Lung (tissue), 12 donors: Measurements from ENCODE around the gene CFAP157. TPM values are rescaled to one million over a fixed set of nuclear protein-coding genes. Genes with fewer than 3 reads are reported as not detected.

Source experiments
- ATAC-seq: fragments of 200-7000 bp; cut with Tn5 transposase; one replicate; pipeline ENCODE4 v1.9.1; 2020; ENCODE audit warnings: moderate number of reproducible peaks; ENCODE audit not compliant: insufficient read depth, low FRiP score
- DNase-seq, 3 donors: peaks; one replicate each; pipeline ENCODE4 v3.0.0-alpha.2; 2013 to 2017
- H3K27ac ChIP-seq, 2 donors: one replicate each; pipeline ENCODE4 v1.5.1; 2013; ENCODE audit warnings: mild to moderate bottlenecking in 2 of 2, moderate library complexity in 2 of 2, control low read depth in 1 of 2, inconsistent platforms in 1 of 2, low read depth in 1 of 2, low read length in 1 of 2
- H3K27me3 ChIP-seq, 3 donors: one replicate each; pipeline ENCODE4 v1.5.1; 2013; ENCODE audit warnings: low read length in 2 of 3; ENCODE audit not compliant: control insufficient read depth in 3 of 3, insufficient read depth in 3 of 3
- H3K36me3 ChIP-seq, 4 donors: one replicate each; pipeline ENCODE4 v1.5.1; 2013; ENCODE audit warnings: low read length in 4 of 4, mild to moderate bottlenecking in 1 of 4, moderate library complexity in 1 of 4; ENCODE audit not compliant: control insufficient read depth in 4 of 4, insufficient read depth in 4 of 4
- H3K4me1 ChIP-seq, 5 donors: one replicate each; pipeline ENCODE4 v1.5.1; 2013; ENCODE audit warnings: low read length in 5 of 5, mild to moderate bottlenecking in 2 of 5, moderate library complexity in 1 of 5; ENCODE audit not compliant: control insufficient read depth in 5 of 5, insufficient read depth in 5 of 5
- H3K4me3 ChIP-seq: one replicate; pipeline ENCODE4 v1.5.1; 2013; ENCODE audit warnings: mild to moderate bottlenecking, control low read depth, moderate library complexity
- H3K9ac ChIP-seq, 2 donors: one replicate each; pipeline ENCODE4 v1.5.1; 2013; ENCODE audit warnings: low read length in 2 of 2, control low read depth in 1 of 2; ENCODE audit not compliant: insufficient read depth in 1 of 2
- H3K9me3 ChIP-seq, 4 donors: one replicate each; pipeline ENCODE4 v1.5.1; 2013; ENCODE audit warnings: low read length in 3 of 4, mild to moderate bottlenecking in 1 of 4, moderate library complexity in 1 of 4; ENCODE audit not compliant: control insufficient read depth in 4 of 4, insufficient read depth in 3 of 4
- WGBS, 2 donors: extraction: QIAGEN DNeasy Blood & Tissue Kit; methylation state at CpG; one replicate each; pipeline ENCODE4 v1.1.7; 2013; 5-methylcytosine and 5-hydroxymethylcytosine counted together
- polyA plus RNA-seq, 2 donors: library from polyadenylated mRNA; stranded (reverse); fragments of 200-250 nt; gene quantifications; one replicate each; pipeline ENCODE4 v1.2.1, GENCODE V29; 2013
- total RNA-seq, 2 donors: library from RNA; depleted of rRNA in 1 of 2; stranded (reverse); fragments of >200 nt in 1 of 2; gene quantifications; one replicate each; pipeline ENCODE4 v1.2.1, GENCODE V29; 2014 to 2021
- TF ChIP-seq, protein P1 (sequence below): IDR thresholded peaks from 2 replicates; pipeline ENCODE4 v1.5.1; 2012; ENCODE audit warnings: mild to moderate bottlenecking; ENCODE audit errors: control extremely low read depth, extremely low read depth
- donor health status: control.
- donor health status: control.
- donor health status: Bipolar disorder and iron deficiency.
- donor health status: healthy.
- donor health status: DM: yes; HTN: yes; CAD: no.

CFAP157 gene
- total and polyA plus RNA-seq, 4 donors: 14.6 to 40.6 (median 16.1) TPM

DNA sequence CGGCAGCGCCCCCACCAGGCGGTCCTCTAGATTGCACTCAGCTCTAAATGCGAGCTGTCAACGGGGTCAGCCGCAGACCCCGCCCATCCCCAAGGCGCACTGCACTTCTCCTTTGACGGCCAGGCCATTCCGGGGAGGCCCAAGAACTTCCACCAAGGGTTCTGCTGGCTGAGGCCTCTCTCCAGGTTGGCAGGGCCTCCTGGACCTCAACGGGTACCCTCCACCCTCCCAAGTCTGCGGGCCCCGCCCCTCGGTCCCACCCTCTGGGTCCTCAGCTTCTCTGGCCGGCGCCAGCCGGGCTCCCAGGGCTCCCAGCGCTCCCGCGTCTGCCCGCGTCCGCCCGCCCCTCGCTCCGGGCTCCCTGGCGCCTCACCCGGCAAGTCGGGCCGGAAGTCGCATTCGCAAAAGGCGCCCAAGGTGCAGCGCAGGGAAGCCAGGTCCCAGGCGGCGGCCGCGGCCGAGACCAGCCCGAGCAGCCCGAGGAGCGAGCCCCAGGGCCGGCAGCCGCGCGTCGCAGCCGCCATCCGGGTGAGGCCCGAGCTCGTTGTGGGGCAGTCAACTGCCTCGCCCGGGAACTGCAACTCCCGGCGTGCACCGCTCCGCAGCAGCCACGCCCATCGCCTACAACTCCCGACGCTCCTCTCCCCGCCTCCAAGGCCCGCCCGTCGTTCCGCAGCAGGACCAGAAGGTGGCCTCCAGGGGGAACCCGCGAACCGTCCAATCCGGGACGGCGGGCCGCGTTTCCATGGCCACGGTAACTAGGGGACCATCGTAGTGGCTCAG, 28.1 kb downstream of the CFAP157 start, which contains the start of gene TOR2A:
Gene TOR2A (minus strand): TSS at position 548 of the 783 bp plus-strand sequence. CDS start 24 bp downstream, at position 524.
- Histone ChIP-seq H3K4me3 (peak within 1 kb of the TSS; percentile 44), H3K36me3 (peaks cover 0 to 29% (median 5%) of the 10 kb centered on the region in 4 donors), H3K4me1 (peaks cover 0 to 12% (median 4%) of the 10 kb centered on the region in 5 donors), H3K27ac (peak within 1 kb of the TSS; percentile 94 to 97), H3K9ac (peak within 1 kb of the TSS; percentile 21 to 76), H3K9me3 (no peaks in the 10 kb centered on the region), H3K27me3 (no peaks in the 10 kb centered on the region)
- 0% methylated on average over 60 to 76 of the region's 76 CpGs for WGBS, 2 donors
- DNase-seq (peak; percentile 99), ATAC-seq (peak; percentile 96)
- TF ChIP-seq, protein P1, sequence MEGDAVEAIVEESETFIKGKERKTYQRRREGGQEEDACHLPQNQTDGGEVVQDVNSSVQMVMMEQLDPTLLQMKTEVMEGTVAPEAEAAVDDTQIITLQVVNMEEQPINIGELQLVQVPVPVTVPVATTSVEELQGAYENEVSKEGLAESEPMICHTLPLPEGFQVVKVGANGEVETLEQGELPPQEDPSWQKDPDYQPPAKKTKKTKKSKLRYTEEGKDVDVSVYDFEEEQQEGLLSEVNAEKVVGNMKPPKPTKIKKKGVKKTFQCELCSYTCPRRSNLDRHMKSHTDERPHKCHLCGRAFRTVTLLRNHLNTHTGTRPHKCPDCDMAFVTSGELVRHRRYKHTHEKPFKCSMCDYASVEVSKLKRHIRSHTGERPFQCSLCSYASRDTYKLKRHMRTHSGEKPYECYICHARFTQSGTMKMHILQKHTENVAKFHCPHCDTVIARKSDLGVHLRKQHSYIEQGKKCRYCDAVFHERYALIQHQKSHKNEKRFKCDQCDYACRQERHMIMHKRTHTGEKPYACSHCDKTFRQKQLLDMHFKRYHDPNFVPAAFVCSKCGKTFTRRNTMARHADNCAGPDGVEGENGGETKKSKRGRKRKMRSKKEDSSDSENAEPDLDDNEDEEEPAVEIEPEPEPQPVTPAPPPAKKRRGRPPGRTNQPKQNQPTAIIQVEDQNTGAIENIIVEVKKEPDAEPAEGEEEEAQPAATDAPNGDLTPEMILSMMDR: peak; percentile 97

DNA sequence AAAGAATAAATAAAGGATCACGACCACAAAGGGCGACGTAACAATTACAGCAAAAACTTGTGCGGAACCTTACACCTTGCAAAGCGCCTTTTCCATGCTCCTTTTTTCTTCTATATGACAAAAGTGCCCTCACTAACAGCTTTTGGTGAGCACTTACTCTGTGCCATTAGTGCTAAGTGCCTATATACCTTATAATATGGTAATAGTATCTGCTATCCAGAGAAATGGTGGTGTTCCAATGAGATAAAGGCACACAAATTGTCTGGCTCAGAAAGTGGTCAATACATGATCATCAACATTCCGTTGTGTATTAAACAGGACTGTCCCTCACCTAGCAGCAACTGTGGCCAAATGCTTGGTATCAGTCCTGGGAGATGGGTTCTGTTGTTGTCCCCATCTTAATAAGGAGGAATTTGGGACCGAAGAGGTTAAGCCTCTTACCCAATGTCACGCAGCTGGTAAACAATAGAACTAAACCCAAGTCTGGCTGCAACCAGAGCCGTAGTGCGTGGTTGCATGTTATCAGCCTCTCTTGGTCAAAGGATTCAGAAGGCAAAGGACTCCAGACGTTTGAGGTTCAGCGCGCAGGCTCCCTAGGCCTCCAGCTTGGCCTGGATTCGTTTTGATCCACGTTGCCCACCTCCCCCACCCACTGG, 28.9 kb downstream of the CFAP157 start:
- Histone ChIP-seq H3K4me3 (no peak overlapping the region), H3K9me3 (no peaks in the 10 kb centered on the region), H3K27me3 (no peaks in the 10 kb centered on the region), H3K36me3 (peaks cover 0 to 30% (median 5%) of the 10 kb centered on the region in 4 donors), H3K4me1 (peaks cover 0 to 12% (median 4%) of the 10 kb centered on the region in 5 donors), H3K9ac (peak overlapping the region in 1 of 2 donors; percentile 76), H3K27ac (peak overlapping the region in 1 of 2 donors; percentile 94)
- TF ChIP-seq, protein P1: no peak
- DNase-seq (peak in 2 of 3 donors; percentile 31 to 61), ATAC-seq (no peak)
- WGBS, 2 donors: 28 to 40% methylated on average over 15 of the region's 15 CpGs

DNA sequence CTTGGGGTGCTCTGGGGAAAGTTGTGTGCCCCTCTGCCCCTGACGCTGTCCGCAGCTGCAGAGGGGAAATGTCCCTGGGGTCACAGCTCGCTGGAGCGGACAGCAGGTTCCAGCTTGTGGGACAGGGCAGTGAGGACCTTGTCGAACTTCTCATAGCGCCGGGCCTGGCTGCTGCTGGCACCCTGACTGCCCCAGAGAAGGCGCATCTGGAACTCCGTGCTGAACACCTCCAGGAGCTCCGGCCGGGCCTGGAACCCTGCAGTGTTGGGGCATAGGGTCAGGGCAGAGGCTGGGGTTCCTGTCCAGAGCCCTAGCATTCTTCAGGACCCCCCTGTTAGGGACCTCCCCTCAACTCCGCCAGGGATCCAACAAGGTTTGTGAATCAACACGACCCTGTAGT, 31.9 kb downstream of the CFAP157 start:
- H3K27ac ChIP-seq: no peak overlapping the region
- no peak overlapping the region for H3K9ac ChIP-seq
- no peaks in the 10 kb centered on the region for H3K9me3 ChIP-seq
- 93 to 97% methylated on average over 13 of the region's 13 CpGs for WGBS, 2 donors
- ATAC-seq (no peak), DNase-seq (no peak)
- TF ChIP-seq, protein P1: no peak
- peaks cover 0 to 17% (median 4%) of the 10 kb centered on the region in 5 donors for H3K4me1 ChIP-seq
- no peak overlapping the region for H3K4me3 ChIP-seq
- peaks cover 0 to 3% (median 0%) of the 10 kb centered on the region in 3 donors for H3K27me3 ChIP-seq
- peaks cover 0 to 21% (median 0%) of the 10 kb centered on the region in 4 donors for H3K36me3 ChIP-seq
